NCI-H1694 (cell line): Measurements from ENCODE around the gene TOP2B.

Source experiments
- DNase-seq: peaks from one replicate; lab custom pipeline; 2025; lab: John Stamatoyannopoulos, UW

The TOP2B gene

GRCh38 chr3:25674670-25675069, 10.0 kb upstream of the TOP2B start:
- DNase-seq, result no peak

GRCh38 chr3:25673738-25674298, 9.1 kb upstream of the TOP2B start:
- DNase-seq, result no peak

- DNase-seq, result no peak
Observed at GRCh38 chr3:25665315-25666280, 891 bp upstream of the TOP2B start.

GRCh38 chr3:25663869-25664811, 567 bp downstream of the TOP2B start:
- no peak for DNase-seq

- DNase-seq, result no peak
Observed at GRCh38 chr3:25663347-25663868, 1.3 kb downstream of the TOP2B start.

- DNase-seq, result no peak
Observed at GRCh38 chr3:25662736-25663320, 1.9 kb downstream of the TOP2B start.

- DNase-seq, result peak; percentile 10
Observed at GRCh38 chr3:25661694-25662437, 2.8 kb downstream of the TOP2B start.

- DNase-seq, result no peak
Observed at GRCh38 chr3:25658836-25659235, 5.9 kb downstream of the TOP2B start.

- DNase-seq, result no peak
Observed at GRCh38 chr3:25657293-25657692, 7.4 kb downstream of the TOP2B start.

- no peak for DNase-seq
Observed at GRCh38 chr3:25655659-25656058, 9.0 kb downstream of the TOP2B start.

- DNase-seq, result no peak
Observed at GRCh38 chr3:25654576-25654975, 10.1 kb downstream of the TOP2B start.

GRCh38 chr3:25653322-25653721, 11.4 kb downstream of the TOP2B start:
- no peak for DNase-seq

GRCh38 chr3:25652921-25653320, 11.8 kb downstream of the TOP2B start:
- DNase-seq, result no peak

- DNase-seq, result no peak
Observed at GRCh38 chr3:25648925-25649830, 15.5 kb downstream of the TOP2B start.

GRCh38 chr3:25648107-25648535, 16.6 kb downstream of the TOP2B start:
- peak; percentile 67 for DNase-seq

GRCh38 chr3:25635038-25635437, 29.7 kb downstream of the TOP2B start:
- no peak for DNase-seq

- DNase-seq, result no peak
Observed at GRCh38 chr3:25633919-25634318, 30.8 kb downstream of the TOP2B start.

GRCh38 chr3:25631989-25632388, 32.7 kb downstream of the TOP2B start:
- no peak for DNase-seq

- no peak for DNase-seq
Observed at GRCh38 chr3:25621087-25621486, 43.6 kb downstream of the TOP2B start.

- no peak for DNase-seq
Observed at GRCh38 chr3:25620493-25620892, 44.2 kb downstream of the TOP2B start.
